ENCODE measurements around the gene LCNL1. TPM values are rescaled to one million over a fixed set of nuclear protein-coding genes. Genes with fewer than 3 reads are reported as not detected.

LCNL1 gene
- total and polyA plus RNA-seq, 7 donors = 0.14 to 1.1 (median 0.49) TPM; not detected in 2

GRCh38 chr9:136994180-136994887 lies 11.5 kb downstream of the LCNL1 start:
- TF ChIP-seq EP300 (IDR thresholded peaks at IDR 0.05) = no peak
- no peak for TF ChIP-seq POLR2A (IDR thresholded peaks at IDR 0.05)
- no peak for TF ChIP-seq CTCF (IDR thresholded peaks at IDR 0.05)
- TF ChIP-seq POLR2AphosphoS5 (IDR thresholded peaks at IDR 0.05) = no peak
- intact Hi-C loops (cut with DNase I) = no loop called here
- Histone ChIP-seq H3K27ac (no peak overlapping the region), H3K36me3 (peaks cover 0 to 5% (median 3%) of the 10 kb centered on the region in 4 donors), H3K9me3 (peaks cover 0 to 4% (median 0%) of the 10 kb centered on the region in 4 donors), H3K4me3 (no peak overlapping the region), H3K27me3 (peaks cover 26 to 58% (median 44%) of the 10 kb centered on the region in 3 donors), H3K4me1 (peaks cover 0 to 42% (median 35%) of the 10 kb centered on the region in 4 donors)
- WGBS, 2 donors = 75 to 79% methylated on average over 54 of the region's 54 CpGs
- no peak for DNase-seq

GRCh38 chr9:136994888-136995230 lies 12.1 kb downstream of the LCNL1 start:
- WGBS, 2 donors = 48 to 55% methylated on average over 40 of the region's 40 CpGs
- Histone ChIP-seq H3K4me1 (peaks cover 0 to 42% (median 35%) of the 10 kb centered on the region in 4 donors), H3K27ac (no peak overlapping the region), H3K36me3 (peaks cover 0 to 5% (median 3%) of the 10 kb centered on the region in 4 donors), H3K4me3 (no peak overlapping the region), H3K27me3 (peaks cover 26 to 58% (median 44%) of the 10 kb centered on the region in 3 donors), H3K9me3 (peaks cover 0 to 4% (median 0%) of the 10 kb centered on the region in 4 donors)
- TF ChIP-seq EP300 (IDR thresholded peaks at IDR 0.05) (no peak), CTCF (IDR thresholded peaks at IDR 0.05) (no peak)
- intact Hi-C loops (cut with DNase I) = no loop called here
- no peak for DNase-seq

- H3K4me3 ChIP-seq = no peak overlapping the region
- no peak for DNase-seq
- peaks cover 0 to 5% (median 3%) of the 10 kb centered on the region in 4 donors for H3K36me3 ChIP-seq
- no peak for TF ChIP-seq EP300 (IDR thresholded peaks at IDR 0.05)
- TF ChIP-seq CTCF (IDR thresholded peaks at IDR 0.05) = no peak
- no peak for TF ChIP-seq POLR2AphosphoS5 (IDR thresholded peaks at IDR 0.05)
- no peak for TF ChIP-seq POLR2A (IDR thresholded peaks at IDR 0.05)
- H3K27me3 ChIP-seq = peaks cover 26 to 58% (median 44%) of the 10 kb centered on the region in 3 donors
- no peak overlapping the region for H3K27ac ChIP-seq
- peaks cover 0 to 42% (median 35%) of the 10 kb centered on the region in 4 donors for H3K4me1 ChIP-seq
- intact Hi-C loops (cut with DNase I) = no loop called here
- peaks cover 0 to 4% (median 0%) of the 10 kb centered on the region in 4 donors for H3K9me3 ChIP-seq
- WGBS, 2 donors = 43 to 46% methylated on average over 30 of the region's 30 CpGs
Measured at GRCh38 chr9:136995362-136995761, 12.6 kb downstream of the LCNL1 start.

GRCh38 chr9:136995772-136996311 lies 13.0 kb downstream of the LCNL1 start:
- DNase-seq = no peak
- Histone ChIP-seq H3K27me3 (peaks cover 26 to 58% (median 44%) of the 10 kb centered on the region in 3 donors), H3K27ac (no peak overlapping the region), H3K9me3 (peaks cover 0 to under 1% (median 0%) of the 10 kb centered on the region in 4 donors), H3K36me3 (peaks cover 0 to 5% (median 3%) of the 10 kb centered on the region in 4 donors), H3K4me3 (no peak overlapping the region), H3K4me1 (peaks cover 0 to 42% (median 35%) of the 10 kb centered on the region in 4 donors)
- WGBS, 2 donors = 20 to 46% methylated on average over 12 of the region's 12 CpGs
- TF ChIP-seq CTCF (IDR thresholded peaks at IDR 0.05) (no peak), EP300 (IDR thresholded peaks at IDR 0.05) (no peak), POLR2AphosphoS5 (IDR thresholded peaks at IDR 0.05) (no peak), POLR2A (IDR thresholded peaks at IDR 0.05) (no peak)
- intact Hi-C loops (cut with DNase I) = loop anchor here (2.0 kb wide), 1 partner anchor 31 kb away; no protein-coding TSS in a partner anchor

Data from sigmoid colon (tissue), 7 donors.